Nasal cavity respiratory epithelium epithelial cell of viscerocranial mucosa (primary cell): ENCODE measurements around the gene TYW1B. TPM values are rescaled to one million over a fixed set of nuclear protein-coding genes. Genes with fewer than 3 reads are reported as not detected.

ENCODE experiments used
- total RNA-seq: library from RNA; depleted of rRNA; stranded (reverse); fragments of >200 nt; gene quantifications from 2 replicates; pipeline ENCODE4 v1.2.3, GENCODE V29; 2014

TYW1B gene, protein sequence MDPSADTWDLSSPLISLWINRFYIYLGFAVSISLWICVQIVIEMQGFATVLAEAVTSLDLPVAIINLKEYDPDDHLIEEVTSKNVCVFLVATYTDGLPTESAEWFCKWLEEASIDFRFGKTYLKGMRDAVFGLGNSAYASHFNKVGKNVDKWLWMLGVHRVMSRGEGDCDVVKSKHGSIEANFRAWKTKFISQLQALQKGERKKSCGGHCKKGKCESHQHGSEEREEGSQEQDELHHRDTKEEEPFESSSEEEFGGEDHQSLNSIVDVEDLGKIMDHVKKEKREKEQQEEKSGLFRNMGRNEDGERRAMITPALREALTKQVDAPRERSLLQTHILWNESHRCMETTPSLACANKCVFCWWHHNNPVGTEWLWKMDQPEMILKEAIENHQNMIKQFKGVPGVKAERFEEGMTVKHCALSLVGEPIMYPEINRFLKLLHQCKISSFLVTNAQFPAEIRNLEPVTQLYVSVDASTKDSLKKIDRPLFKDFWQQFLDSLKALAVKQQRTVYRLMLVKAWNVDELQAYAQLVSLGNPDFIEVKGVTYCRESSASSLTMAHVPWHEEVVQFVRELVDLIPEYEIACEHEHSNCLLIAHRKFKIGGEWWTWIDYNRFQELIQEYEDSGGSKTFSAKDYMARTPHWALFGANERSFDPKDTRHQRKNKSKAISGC
- 3.3 and 9.2 TPM in 2 replicates for total RNA-seq

DNA sequence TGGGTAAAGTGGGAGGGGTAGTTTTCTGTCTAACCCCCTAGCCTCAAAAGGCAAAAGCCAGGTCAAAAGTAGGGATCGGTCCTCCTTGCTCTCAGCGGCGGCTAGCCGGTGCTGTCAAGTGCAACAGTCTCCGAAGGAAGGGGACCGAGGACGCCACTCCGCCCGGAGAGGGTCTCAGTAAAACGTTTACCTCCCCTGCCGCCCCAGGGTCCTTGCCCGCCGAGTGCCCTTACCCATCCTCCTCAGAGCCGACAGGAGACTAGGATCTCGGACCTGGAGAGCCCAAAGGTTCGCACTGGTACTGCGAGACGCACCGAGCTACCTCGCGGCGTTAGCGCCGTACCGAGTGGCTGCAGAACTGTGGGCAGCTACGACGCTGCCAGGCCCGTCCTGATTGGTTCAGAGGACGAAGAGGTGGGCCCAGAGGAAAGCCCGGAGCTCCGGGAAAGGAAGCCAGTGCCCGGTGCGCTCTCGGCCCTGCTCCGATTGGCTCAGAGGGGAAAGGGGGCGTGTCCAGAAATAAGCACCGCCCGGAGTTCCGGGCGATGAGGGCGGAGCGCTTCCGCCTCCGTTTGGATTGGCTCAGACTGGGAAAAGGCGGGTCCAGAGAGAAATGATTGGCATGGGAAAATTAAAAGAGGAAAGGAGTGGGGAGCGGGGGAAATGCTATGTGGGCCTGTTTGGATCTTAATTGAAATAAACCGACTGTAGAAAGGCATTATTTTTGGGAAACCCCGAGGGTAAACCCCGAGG lies at the start of gene TYW1B:
TSS of gene TYW1B (minus strand) at position 362 of the 753 bp plus-strand sequence. CDS start at position 237, 125 bp downstream.

Other genes starting within 250 kb of the TYW1B start
- 5.5 and 16.7 TPM in 2 replicates for gene POM121, start 96.9 kb upstream of the TYW1B start, total RNA-seq
- 0.21 and 0.34 TPM in 2 replicates for gene TRIM74, start 141.3 kb upstream of the TYW1B start, total RNA-seq
- not detected in 2 replicates for gene SPDYE8, start 201.6 kb upstream of the TYW1B start, total RNA-seq
- gene SPDYE11, start 229.7 kb upstream of the TYW1B start, total RNA-seq: not detected in 2 replicates